Measurements from ENCODE around the gene SPOCK1. TPM values are rescaled to one million over a fixed set of nuclear protein-coding genes. Genes with fewer than 3 reads are reported as not detected.

SPOCK1 gene
- total and polyA plus RNA-seq, 2 of the 4 experiments (the other 2 are of a cell fraction), result 5.0 to 20.3 TPM

DNA sequence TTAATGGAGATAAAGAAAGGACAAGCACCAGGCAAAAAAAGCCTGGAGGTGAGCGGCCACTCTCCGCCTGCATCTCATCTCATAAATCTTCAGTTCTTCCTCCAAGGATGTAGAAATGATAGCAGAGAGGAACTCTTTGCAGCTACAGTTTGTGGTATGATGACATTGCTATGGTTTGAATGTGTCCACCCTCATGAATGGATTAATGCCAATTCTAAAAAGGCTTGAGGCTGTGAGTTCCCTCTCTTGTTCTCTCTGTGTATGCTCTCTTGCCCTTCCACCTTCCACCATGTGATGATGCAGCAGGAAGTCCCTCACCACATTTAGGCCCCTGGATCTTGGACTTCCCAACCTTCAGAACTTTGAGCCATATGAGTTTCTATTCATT is 126.4 kb downstream of the SPOCK1 start:
- intact Hi-C loops (cut with micrococcal nuclease), result no loop called here
- H2AFZ ChIP-seq (replicated peaks; ENCODE audit: low read length, poor library complexity), result no peak overlapping the region
- no peaks in the 10 kb centered on the region for H3K27me3 ChIP-seq (ENCODE audit: control insufficient read depth, insufficient read depth, low read length)
- no peak overlapping the region for H4K8ac ChIP-seq (ENCODE audit: low read depth in 2 of 2, low read length in 2 of 2)
- no peaks in the 10 kb centered on the region for H3K9me1 ChIP-seq (ENCODE audit: insufficient read depth, low read length)
- POLR2A ChIA-PET (ENCODE audit: unreplicated experiment), result no interaction called here
- CTCF ChIA-PET, result interaction anchor here (0.5 to 0.8 kb wide), 2 partner anchors 21 to 638 kb away, joined by 3 read pairs; no protein-coding TSS in a partner anchor
- in situ Hi-C loops (cut with MboI; ENCODE audit: low sequenced_read_pairs), result no loop called here
- no peak overlapping the region for H2BK15ac ChIP-seq (ENCODE audit: low read depth, low read length)
- H2BK5ac ChIP-seq (ENCODE audit: low read depth, low read length, poor library complexity, severe bottlenecking), result no peak overlapping the region
- H3K56ac ChIP-seq (ENCODE audit: extremely low read depth, insufficient read depth, low read length), result no peak overlapping the region
- TF ChIP-seq BHLHE40 (IDR thresholded peaks at IDR 0.05; ENCODE audit: low read depth, low read length) (no peak), MXI1 (IDR thresholded peaks at IDR 0.05; ENCODE audit: borderline replicate concordance, low read depth, low read length) (no peak), ELK1 (IDR thresholded peaks at IDR 0.05; ENCODE audit: borderline replicate concordance, low read depth, low read length) (no peak), CHD1 (IDR thresholded peaks at IDR 0.05; ENCODE audit: low read depth, low read length) (no peak), NFE2L2 (IDR thresholded peaks at IDR 0.05; ENCODE audit: low read depth, low read length) (no peak), POLR2A (IDR thresholded peaks at IDR 0.05; ENCODE audit: low read depth, low read length) (no peak), RFX5 (IDR thresholded peaks at IDR 0.05; ENCODE audit: low read depth, low read length) (no peak), SMC3 (IDR thresholded peaks at IDR 0.05; ENCODE audit: low read depth, low read length) (no peak), FOS (IDR thresholded peaks at IDR 0.05; ENCODE audit: low read depth, low read length) (no peak), CEBPB (IDR thresholded peaks at IDR 0.05; ENCODE audit: low read depth, low read length) (no peak), RCOR1 (IDR thresholded peaks at IDR 0.05; ENCODE audit: insufficient replicate concordance, low read length) (no peak), MAFK (IDR thresholded peaks at IDR 0.05; ENCODE audit: low read depth, low read length) (no peak), RAD21 (IDR thresholded peaks at IDR 0.05; ENCODE audit: low read length) (no peak), MAZ (IDR thresholded peaks at IDR 0.05; ENCODE audit: borderline replicate concordance, low read depth, low read length) (no peak), CTCF (conservative IDR thresholded peaks at IDR 0.05; ENCODE audit: low read depth, low read length) (no peak)
- TF ChIP-seq, protein P1, sequence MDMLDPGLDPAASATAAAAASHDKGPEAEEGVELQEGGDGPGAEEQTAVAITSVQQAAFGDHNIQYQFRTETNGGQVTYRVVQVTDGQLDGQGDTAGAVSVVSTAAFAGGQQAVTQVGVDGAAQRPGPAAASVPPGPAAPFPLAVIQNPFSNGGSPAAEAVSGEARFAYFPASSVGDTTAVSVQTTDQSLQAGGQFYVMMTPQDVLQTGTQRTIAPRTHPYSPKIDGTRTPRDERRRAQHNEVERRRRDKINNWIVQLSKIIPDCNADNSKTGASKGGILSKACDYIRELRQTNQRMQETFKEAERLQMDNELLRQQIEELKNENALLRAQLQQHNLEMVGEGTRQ (IDR thresholded peaks at IDR 0.05; ENCODE audit: low read depth, low read length), result no peak
- H3K14ac ChIP-seq (replicated peaks; ENCODE audit: low read depth, low read length), result no peak overlapping the region
- no TSS peak for BruUV-seq (replicated peaks)
- H3K4me1 ChIP-seq (ENCODE audit: control insufficient read depth, insufficient read depth, low read length), result no peaks in the 10 kb centered on the region
- no peak overlapping the region for H2AK5ac ChIP-seq (ENCODE audit: low read depth, low read length)
- dilution Hi-C loops (cut with HindIII; ENCODE audit: low sequenced_read_pairs, unreplicated experiment), result no loop called here
- H2BK20ac ChIP-seq (ENCODE audit: low read depth, low read length), result no peak overlapping the region
- no peaks in the 10 kb centered on the region for H3K9me3 ChIP-seq (ENCODE audit: control insufficient read depth, insufficient read depth, low read length)
- no peak overlapping the region for H3K4me2 ChIP-seq (ENCODE audit: low read depth, low read length)
- H3K27ac ChIP-seq (ENCODE audit: insufficient read depth, low read length), result no peak overlapping the region
- H4K91ac ChIP-seq (ENCODE audit: insufficient read depth, low read depth, low read length), result no peak overlapping the region
- ATAC-seq (ENCODE audit: low read depth) (no peak), DNase-seq (peak; percentile 7)
- no peak overlapping the region for H3K4me3 ChIP-seq (ENCODE audit: insufficient read depth, low read depth, low read length)
- WGBS, 2 experiments (ENCODE audit: extremely low coverage in 2 of 2, insufficient read length in 1 of 2), result no CpG with 5 or more reads among the region's 2 CpGs
- no peak overlapping the region for H3K4ac ChIP-seq (ENCODE audit: low read depth, low read length)
- no peak overlapping the region for H3K9ac ChIP-seq (ENCODE audit: low read depth, low read length)
- no peaks in the 10 kb centered on the region for H3K36me3 ChIP-seq (ENCODE audit: control insufficient read depth, insufficient read depth, low read length)
- no peak overlapping the region for H2AK9ac ChIP-seq (replicated peaks; ENCODE audit: low read depth, low read length, poor library complexity)
- H3K18ac ChIP-seq (ENCODE audit: low read depth, low read length), result no peak overlapping the region
- no peaks in the 10 kb centered on the region for H4K20me1 ChIP-seq (ENCODE audit: insufficient read depth, low read length)
- no peaks in the 10 kb centered on the region for H3K79me1 ChIP-seq (ENCODE audit: low read depth in 1 of 2, low read length in 2 of 2)
- no peak overlapping the region for H2BK120ac ChIP-seq (ENCODE audit: low read depth, low read length)
- H3K23ac ChIP-seq (ENCODE audit: low read depth, low read length), result no peak overlapping the region
- no peak overlapping the region for H4K5ac ChIP-seq (ENCODE audit: low read depth, low read length)

Data from IMR-90 (cell line).